HL-60 (cell line): ENCODE results near the gene SLC6A18.

Experiments
- GABPA ChIP-seq: IDR thresholded peaks from 2 replicates; pipeline ENCODE4 v1.6.1; 2012; ENCODE audit warnings: low read depth
- POLR2AphosphoS5 ChIP-seq: IDR thresholded peaks from 2 replicates; pipeline ENCODE4 v1.6.1; 2012; ENCODE audit warnings: low read depth
- SPI1 ChIP-seq: IDR thresholded peaks from 2 replicates; pipeline ENCODE4 v1.6.1; 2012; ENCODE audit warnings: low read depth, mild to moderate bottlenecking, borderline replicate concordance
- TF ChIP-seq, protein P1 (sequence below): IDR thresholded peaks from one replicate; pipeline ENCODE4 v1.5.1; 2011; ENCODE audit warnings: low read length, control low read depth, inconsistent platforms; ENCODE audit not compliant: insufficient read depth

DNA sequence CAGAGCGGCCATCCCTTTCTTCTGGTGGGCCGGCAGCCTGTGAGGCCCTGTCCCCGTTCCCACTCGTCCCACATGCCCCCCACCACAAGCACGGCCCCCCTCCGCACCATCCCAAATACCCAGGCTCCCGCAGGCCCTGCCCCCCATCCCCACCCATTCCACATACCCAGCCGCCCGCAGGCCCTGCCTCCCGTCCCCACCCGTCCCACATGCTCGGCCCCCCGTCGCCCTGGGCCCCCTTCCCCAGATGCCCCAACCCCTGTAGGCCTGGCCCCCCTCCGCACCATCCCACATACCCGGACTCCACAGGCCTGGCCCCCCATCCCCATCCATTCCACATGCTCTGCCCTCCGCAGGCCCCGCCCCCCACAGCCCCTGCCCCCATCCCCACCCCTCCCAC is 12.3 kb upstream of the SLC6A18 start:
- TF ChIP-seq, protein P1, sequence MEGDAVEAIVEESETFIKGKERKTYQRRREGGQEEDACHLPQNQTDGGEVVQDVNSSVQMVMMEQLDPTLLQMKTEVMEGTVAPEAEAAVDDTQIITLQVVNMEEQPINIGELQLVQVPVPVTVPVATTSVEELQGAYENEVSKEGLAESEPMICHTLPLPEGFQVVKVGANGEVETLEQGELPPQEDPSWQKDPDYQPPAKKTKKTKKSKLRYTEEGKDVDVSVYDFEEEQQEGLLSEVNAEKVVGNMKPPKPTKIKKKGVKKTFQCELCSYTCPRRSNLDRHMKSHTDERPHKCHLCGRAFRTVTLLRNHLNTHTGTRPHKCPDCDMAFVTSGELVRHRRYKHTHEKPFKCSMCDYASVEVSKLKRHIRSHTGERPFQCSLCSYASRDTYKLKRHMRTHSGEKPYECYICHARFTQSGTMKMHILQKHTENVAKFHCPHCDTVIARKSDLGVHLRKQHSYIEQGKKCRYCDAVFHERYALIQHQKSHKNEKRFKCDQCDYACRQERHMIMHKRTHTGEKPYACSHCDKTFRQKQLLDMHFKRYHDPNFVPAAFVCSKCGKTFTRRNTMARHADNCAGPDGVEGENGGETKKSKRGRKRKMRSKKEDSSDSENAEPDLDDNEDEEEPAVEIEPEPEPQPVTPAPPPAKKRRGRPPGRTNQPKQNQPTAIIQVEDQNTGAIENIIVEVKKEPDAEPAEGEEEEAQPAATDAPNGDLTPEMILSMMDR = no peak
- no peak for TF ChIP-seq GABPA
- no peak for TF ChIP-seq SPI1
- TF ChIP-seq POLR2AphosphoS5 = no peak
